ENCODE results near the gene PTPRQ.

The PTPRQ gene

DNA sequence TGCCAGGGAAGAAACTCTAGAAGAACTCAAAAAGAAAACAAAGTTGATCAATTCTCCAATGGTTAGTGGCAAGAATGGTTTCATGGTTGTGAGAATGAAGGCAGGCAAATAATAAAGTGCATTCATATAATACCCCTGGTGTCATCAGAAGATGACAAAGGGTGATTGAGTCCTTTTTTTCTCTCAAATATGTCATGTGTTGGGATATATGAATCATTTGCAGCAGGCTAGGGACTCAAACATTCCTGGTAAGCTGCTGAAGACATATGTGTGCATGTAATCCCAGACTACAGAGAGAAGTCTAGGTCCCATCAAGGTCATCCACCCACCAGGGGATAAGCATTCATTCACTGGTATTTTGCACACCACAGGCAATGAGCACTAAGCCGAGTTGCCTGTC is 181.0 kb downstream of the PTPRQ start:
- H3K9me3 ChIP-seq (ENCODE audit: control insufficient read depth, low read length): no peaks in the 10 kb centered on the region
- no peaks in the 10 kb centered on the region for H3K36me3 ChIP-seq (ENCODE audit: control insufficient read depth, insufficient read depth, low read length)
- H3K4me1 ChIP-seq (ENCODE audit: control insufficient read depth, insufficient read depth, low read length): no peaks in the 10 kb centered on the region
- no peak overlapping the region for H3K9ac ChIP-seq (ENCODE audit: low read length)
- H3K27me3 ChIP-seq (ENCODE audit: control insufficient read depth, insufficient read depth, low read length): no peaks in the 10 kb centered on the region
- H3K4me3 ChIP-seq (ENCODE audit: low read length): no peak overlapping the region

DNA sequence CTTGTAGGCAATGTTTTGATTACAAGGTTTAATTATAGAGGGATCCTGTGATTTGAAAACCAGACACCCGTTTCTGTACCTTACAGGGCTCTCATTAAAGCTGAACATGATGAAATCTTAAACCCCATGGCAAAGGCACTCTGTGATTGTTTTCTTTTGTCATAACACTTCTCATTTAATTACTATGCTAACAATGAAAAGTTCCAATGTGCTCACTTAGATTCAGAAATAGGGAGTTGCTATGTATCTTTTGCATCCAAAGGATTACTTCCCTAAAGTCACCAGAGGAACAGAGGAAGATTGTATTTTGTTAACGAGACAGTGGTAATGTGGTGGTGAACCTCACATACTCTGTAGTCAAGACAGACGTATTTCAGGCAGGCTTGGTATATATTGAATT is 181.9 kb downstream of the PTPRQ start:
- Histone ChIP-seq H3K9ac (ENCODE audit: low read length) (no peak overlapping the region), H3K4me1 (ENCODE audit: control insufficient read depth, insufficient read depth, low read length) (no peaks in the 10 kb centered on the region), H3K9me3 (ENCODE audit: control insufficient read depth, low read length) (no peaks in the 10 kb centered on the region), H3K4me3 (ENCODE audit: low read length) (no peak overlapping the region), H3K27me3 (ENCODE audit: control insufficient read depth, insufficient read depth, low read length) (no peaks in the 10 kb centered on the region), H3K36me3 (ENCODE audit: control insufficient read depth, insufficient read depth, low read length) (no peaks in the 10 kb centered on the region)

DNA sequence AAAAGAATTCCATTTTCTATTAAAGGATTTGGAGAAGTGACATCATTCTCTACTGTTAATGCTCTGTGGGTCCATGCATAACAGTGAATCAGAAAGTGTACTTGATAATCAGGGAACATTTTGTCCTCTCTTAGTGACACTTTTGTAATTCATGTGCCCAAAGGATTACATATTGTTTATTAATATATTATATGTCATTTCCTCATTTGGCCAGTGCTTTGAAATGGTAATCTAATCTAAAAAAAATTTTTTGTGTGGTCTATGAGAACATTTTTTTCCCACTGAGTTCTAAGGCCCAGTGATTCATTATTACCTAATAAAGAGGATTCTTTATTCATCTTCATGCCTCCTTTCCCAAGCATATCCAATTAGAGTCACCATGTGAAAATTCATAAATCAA is 183.7 kb downstream of the PTPRQ start:
- Histone ChIP-seq H3K27me3 (ENCODE audit: control insufficient read depth, insufficient read depth, low read length) (no peaks in the 10 kb centered on the region), H3K4me3 (ENCODE audit: low read length) (no peak overlapping the region), H3K36me3 (ENCODE audit: control insufficient read depth, insufficient read depth, low read length) (no peaks in the 10 kb centered on the region), H3K4me1 (ENCODE audit: control insufficient read depth, insufficient read depth, low read length) (no peaks in the 10 kb centered on the region), H3K9ac (ENCODE audit: low read length) (no peak overlapping the region), H3K9me3 (ENCODE audit: control insufficient read depth, low read length) (no peaks in the 10 kb centered on the region)

DNA sequence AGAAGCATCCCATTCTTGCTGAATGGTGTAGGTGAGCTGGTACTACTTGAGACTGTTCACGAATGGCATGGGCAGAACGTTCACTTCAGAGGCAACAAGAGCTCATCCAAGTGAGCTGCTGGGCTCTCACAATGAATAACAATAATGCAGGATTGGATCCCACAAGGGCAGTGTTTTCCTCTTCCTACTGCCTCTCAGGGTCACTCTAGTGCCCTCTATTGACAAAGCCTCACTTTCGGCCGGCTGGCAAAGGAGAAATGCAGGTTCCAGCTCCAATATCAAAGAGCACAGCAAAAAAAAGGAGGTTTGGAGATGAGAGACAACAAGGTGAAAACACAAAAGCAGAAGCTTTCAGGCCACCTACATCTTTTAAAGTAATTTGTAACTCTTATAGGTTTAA is 188.8 kb downstream of the PTPRQ start:
- no peak overlapping the region for H3K4me3 ChIP-seq (ENCODE audit: low read length)
- no peak overlapping the region for H3K9ac ChIP-seq (ENCODE audit: low read length)
- H3K27me3 ChIP-seq (ENCODE audit: control insufficient read depth, insufficient read depth, low read length): no peaks in the 10 kb centered on the region
- H3K9me3 ChIP-seq (ENCODE audit: control insufficient read depth, low read length): no peaks in the 10 kb centered on the region
- no peaks in the 10 kb centered on the region for H3K4me1 ChIP-seq (ENCODE audit: control insufficient read depth, insufficient read depth, low read length)
- H3K36me3 ChIP-seq (ENCODE audit: control insufficient read depth, insufficient read depth, low read length): no peaks in the 10 kb centered on the region

DNA sequence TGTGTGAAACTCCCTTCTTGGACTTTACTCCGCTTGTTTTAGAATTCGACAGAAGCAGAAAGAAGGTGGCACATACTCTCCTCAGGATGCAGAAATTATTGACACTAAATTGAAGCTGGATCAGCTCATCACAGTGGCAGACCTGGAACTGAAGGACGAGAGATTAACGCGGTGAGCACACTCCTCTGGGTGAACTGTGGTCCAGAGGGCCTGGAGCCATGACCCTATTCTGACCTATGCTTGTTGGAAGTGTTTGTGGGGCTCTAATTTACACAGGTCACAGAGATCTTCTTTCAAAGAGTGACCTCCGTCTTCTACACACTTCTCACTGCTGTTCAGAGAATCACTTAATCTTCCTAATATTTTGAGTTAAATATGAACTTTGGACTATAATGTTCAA is 190.9 kb downstream of the PTPRQ start:
- H3K4me1 ChIP-seq (ENCODE audit: control insufficient read depth, insufficient read depth, low read length): no peaks in the 10 kb centered on the region
- no peaks in the 10 kb centered on the region for H3K27me3 ChIP-seq (ENCODE audit: control insufficient read depth, insufficient read depth, low read length)
- no peak overlapping the region for H3K4me3 ChIP-seq (ENCODE audit: low read length)
- no peaks in the 10 kb centered on the region for H3K9me3 ChIP-seq (ENCODE audit: control insufficient read depth, low read length)
- H3K9ac ChIP-seq (ENCODE audit: low read length): no peak overlapping the region
- no peaks in the 10 kb centered on the region for H3K36me3 ChIP-seq (ENCODE audit: control insufficient read depth, insufficient read depth, low read length)

DNA sequence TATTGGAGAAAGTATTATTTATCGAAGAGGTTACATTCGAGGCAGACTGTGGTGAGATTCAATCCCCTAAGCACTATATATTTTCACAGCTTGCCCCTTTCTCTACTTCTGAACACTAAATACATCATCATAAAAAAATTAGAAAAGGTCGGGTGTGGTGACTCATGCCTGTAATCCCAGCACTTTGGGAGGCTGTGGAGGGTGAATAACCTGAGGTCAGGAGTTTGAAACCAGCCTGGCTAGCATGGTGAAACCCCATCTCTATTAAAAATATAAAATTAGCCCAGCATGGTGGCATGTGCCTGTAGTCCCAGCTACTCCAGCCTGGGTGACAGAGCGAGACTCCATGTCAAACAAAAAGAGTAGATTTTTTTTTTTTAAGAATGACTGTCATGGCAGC is 192.8 kb downstream of the PTPRQ start:
- Histone ChIP-seq H3K4me1 (ENCODE audit: control insufficient read depth, insufficient read depth, low read length) (no peaks in the 10 kb centered on the region), H3K9ac (ENCODE audit: low read length) (no peak overlapping the region), H3K4me3 (ENCODE audit: low read length) (no peak overlapping the region), H3K9me3 (ENCODE audit: control insufficient read depth, low read length) (no peaks in the 10 kb centered on the region), H3K36me3 (ENCODE audit: control insufficient read depth, insufficient read depth, low read length) (no peaks in the 10 kb centered on the region), H3K27me3 (ENCODE audit: control insufficient read depth, insufficient read depth, low read length) (no peaks in the 10 kb centered on the region)

DNA sequence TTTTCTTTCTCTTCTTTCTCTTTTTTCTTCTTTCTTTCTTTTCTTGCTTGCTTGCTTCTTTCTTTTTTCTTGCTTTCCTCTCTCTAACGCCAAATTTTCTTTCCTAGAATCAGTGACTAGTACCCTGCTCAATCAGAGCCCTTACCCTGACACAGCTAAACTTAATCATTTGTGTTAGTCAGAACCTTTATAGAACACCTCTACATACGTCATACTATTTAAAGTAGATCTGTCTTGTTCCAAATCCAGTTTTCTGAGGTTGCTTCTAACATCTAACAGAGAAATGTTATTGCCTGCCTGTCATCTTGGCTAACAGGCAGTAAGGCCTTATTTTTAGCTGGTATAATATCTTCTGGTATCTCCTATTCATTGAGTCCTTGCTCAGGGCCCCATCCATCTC is 197.9 kb downstream of the PTPRQ start:
- Histone ChIP-seq H3K27me3 (ENCODE audit: control insufficient read depth, insufficient read depth, low read length) (no peaks in the 10 kb centered on the region), H3K4me1 (ENCODE audit: control insufficient read depth, insufficient read depth, low read length) (no peaks in the 10 kb centered on the region), H3K4me3 (ENCODE audit: low read length) (no peak overlapping the region), H3K9ac (ENCODE audit: low read length) (no peak overlapping the region), H3K36me3 (ENCODE audit: control insufficient read depth, insufficient read depth, low read length) (no peaks in the 10 kb centered on the region), H3K9me3 (ENCODE audit: control insufficient read depth, low read length) (no peaks in the 10 kb centered on the region)

DNA sequence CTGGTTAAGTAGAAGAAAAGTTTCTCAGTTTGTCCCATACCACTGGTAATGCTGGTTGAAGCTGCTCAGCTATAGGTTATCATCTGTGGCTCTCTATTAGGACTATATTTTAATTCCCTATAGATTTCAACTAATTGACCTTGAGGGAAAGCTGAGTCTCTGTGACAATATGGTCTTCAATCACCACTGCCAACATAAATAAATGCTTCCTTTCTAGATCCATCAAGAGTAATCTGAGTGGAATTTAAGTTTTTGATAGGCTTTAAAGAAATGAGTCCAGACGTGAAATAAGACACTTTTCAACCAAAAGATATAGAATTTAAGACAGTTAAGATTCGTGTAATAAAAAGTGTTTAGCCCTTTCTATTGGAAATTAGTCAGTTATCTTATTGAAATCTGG is 199.9 kb downstream of the PTPRQ start:
- Histone ChIP-seq H3K9ac (ENCODE audit: low read length) (no peak overlapping the region), H3K4me1 (ENCODE audit: control insufficient read depth, insufficient read depth, low read length) (no peaks in the 10 kb centered on the region), H3K9me3 (ENCODE audit: control insufficient read depth, low read length) (no peaks in the 10 kb centered on the region), H3K27me3 (ENCODE audit: control insufficient read depth, insufficient read depth, low read length) (no peaks in the 10 kb centered on the region), H3K36me3 (ENCODE audit: control insufficient read depth, insufficient read depth, low read length) (no peaks in the 10 kb centered on the region), H3K4me3 (ENCODE audit: low read length) (no peak overlapping the region)

DNA sequence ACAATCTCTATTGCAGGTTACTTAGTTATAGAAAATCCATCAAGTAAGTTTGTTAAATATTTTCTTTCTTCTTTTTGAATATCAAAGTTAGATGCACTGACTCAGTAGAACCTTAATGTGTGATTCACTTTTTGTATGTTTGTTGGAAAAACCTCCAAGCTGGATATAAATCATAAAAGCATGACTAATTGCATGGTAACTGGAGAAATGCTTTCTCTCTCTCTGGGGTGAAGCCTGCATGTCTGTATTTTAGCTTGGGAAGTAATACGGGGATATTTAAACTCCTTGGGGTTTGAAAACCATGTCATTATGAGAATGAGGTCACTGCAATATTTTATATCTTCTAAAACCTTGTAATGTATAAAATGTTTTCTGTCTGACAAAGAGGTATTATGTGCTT is 204.8 kb downstream of the PTPRQ start:
- H3K36me3 ChIP-seq (ENCODE audit: control insufficient read depth, insufficient read depth, low read length): no peaks in the 10 kb centered on the region
- no peaks in the 10 kb centered on the region for H3K9me3 ChIP-seq (ENCODE audit: control insufficient read depth, low read length)
- no peaks in the 10 kb centered on the region for H3K27me3 ChIP-seq (ENCODE audit: control insufficient read depth, insufficient read depth, low read length)
- no peak overlapping the region for H3K9ac ChIP-seq (ENCODE audit: low read length)
- no peak overlapping the region for H3K4me3 ChIP-seq (ENCODE audit: low read length)
- no peaks in the 10 kb centered on the region for H3K4me1 ChIP-seq (ENCODE audit: control insufficient read depth, insufficient read depth, low read length)

DNA sequence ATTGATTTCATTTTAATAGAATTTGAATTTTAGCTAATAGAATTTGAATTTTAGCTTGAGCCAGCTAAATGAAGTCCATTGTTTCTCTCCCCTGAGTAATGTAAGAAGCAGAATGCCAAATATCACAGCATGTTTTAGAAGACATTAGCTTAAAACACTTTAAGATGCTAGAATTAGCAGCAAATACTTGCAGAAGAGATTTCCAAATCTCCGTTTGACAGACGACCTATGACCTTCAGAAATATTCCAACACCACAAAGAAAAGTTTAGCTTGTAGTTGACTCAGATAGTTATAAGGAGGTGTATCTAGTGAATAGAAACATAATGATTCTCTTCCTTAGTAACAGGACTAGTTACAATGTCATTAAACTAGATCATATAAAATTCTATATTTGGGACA is 211.7 kb downstream of the PTPRQ start:
- no peak overlapping the region for H3K4me3 ChIP-seq (ENCODE audit: low read length)
- no peaks in the 10 kb centered on the region for H3K36me3 ChIP-seq (ENCODE audit: control insufficient read depth, insufficient read depth, low read length)
- no peaks in the 10 kb centered on the region for H3K4me1 ChIP-seq (ENCODE audit: control insufficient read depth, insufficient read depth, low read length)
- no peaks in the 10 kb centered on the region for H3K27me3 ChIP-seq (ENCODE audit: control insufficient read depth, insufficient read depth, low read length)
- H3K9ac ChIP-seq (ENCODE audit: low read length): no peak overlapping the region
- H3K9me3 ChIP-seq (ENCODE audit: control insufficient read depth, low read length): no peaks in the 10 kb centered on the region

DNA sequence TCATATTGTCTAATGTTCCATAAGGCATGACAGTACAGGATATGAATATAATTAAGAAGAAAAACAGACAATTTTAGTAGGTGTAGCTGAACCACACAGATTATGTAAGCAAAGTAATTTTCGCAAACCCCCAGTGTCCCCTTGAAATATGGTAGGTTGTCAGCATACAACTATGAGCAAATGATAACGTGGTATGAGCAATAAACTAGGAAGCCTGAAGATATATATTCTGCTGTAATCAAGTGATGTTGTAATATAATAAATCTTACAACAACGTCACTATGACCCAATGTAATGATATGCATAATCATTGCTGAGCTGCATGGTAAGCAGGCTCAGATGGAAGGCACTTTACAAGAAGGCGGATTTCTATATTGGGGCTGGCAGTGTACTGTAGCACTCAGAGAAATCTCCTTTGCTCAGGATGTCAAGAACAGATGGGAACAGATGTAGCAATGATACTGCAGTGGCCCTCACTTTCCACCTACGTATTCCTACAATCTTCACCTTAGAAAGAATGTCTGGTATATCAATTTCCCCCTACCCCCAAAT is 215.6 kb downstream of the PTPRQ start:
- no peaks in the 10 kb centered on the region for H3K4me1 ChIP-seq (ENCODE audit: control insufficient read depth, insufficient read depth, low read length)
- H3K36me3 ChIP-seq (ENCODE audit: control insufficient read depth, insufficient read depth, low read length): no peaks in the 10 kb centered on the region
- H3K9me3 ChIP-seq (ENCODE audit: control insufficient read depth, low read length): no peaks in the 10 kb centered on the region
- H3K9ac ChIP-seq (ENCODE audit: low read length): no peak overlapping the region
- H3K27me3 ChIP-seq (ENCODE audit: control insufficient read depth, insufficient read depth, low read length): no peaks in the 10 kb centered on the region
- no peak overlapping the region for H3K4me3 ChIP-seq (ENCODE audit: low read length)

DNA sequence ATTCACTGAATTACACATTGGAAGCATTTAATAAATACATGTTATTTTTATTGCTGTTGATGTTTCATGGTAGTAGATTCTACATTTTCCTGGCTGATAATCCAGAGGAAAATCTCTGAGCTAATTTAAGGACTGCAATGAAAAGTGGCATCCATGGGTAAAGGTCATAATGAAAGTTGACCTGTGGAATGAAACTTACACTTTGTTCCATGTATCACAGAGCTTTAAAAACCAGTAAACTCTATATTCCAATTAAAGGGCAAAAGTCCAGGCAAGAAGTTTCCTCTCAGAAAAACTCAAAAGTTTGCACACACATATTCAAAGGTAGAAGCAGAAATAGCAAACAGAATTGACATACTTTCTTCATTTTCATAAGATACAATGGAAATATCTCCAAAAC is 218.6 kb downstream of the PTPRQ start:
- Histone ChIP-seq H3K4me3 (ENCODE audit: low read length) (no peak overlapping the region), H3K27me3 (ENCODE audit: control insufficient read depth, insufficient read depth, low read length) (no peaks in the 10 kb centered on the region), H3K9ac (ENCODE audit: low read length) (no peak overlapping the region), H3K4me1 (ENCODE audit: control insufficient read depth, insufficient read depth, low read length) (no peaks in the 10 kb centered on the region), H3K9me3 (ENCODE audit: control insufficient read depth, low read length) (no peaks in the 10 kb centered on the region), H3K36me3 (ENCODE audit: control insufficient read depth, insufficient read depth, low read length) (no peaks in the 10 kb centered on the region)

DNA sequence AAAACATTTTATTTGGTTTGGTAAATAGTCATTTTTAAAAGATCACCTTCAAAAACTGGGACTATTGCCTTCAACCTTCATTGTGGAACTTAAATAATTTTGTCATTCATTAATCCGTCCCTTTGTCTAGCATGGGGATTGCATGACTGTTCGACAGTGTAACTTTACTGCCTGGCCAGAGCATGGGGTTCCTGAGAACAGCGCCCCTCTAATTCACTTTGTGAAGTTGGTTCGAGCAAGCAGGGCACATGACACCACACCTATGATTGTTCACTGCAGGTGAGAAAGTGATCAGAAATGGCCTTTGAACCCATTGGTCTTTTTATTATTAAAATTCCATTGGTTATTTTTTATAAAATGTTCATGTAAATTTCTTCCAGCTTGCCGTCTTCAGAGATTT is 226.2 kb downstream of the PTPRQ start:
- no peak overlapping the region for H3K9ac ChIP-seq (ENCODE audit: low read length)
- no peaks in the 10 kb centered on the region for H3K9me3 ChIP-seq (ENCODE audit: control insufficient read depth, low read length)
- H3K36me3 ChIP-seq (ENCODE audit: control insufficient read depth, insufficient read depth, low read length): no peaks in the 10 kb centered on the region
- no peak overlapping the region for H3K4me3 ChIP-seq (ENCODE audit: low read length)
- H3K4me1 ChIP-seq (ENCODE audit: control insufficient read depth, insufficient read depth, low read length): no peaks in the 10 kb centered on the region
- H3K27me3 ChIP-seq (ENCODE audit: control insufficient read depth, insufficient read depth, low read length): no peaks in the 10 kb centered on the region

Measured in mucosa of stomach (tissue), 1 donor.